Activated naive CD4-positive, alpha-beta T cell treated with anti-CD3 and anti-CD28 coated beads, Interleukin-2, amount 50 U/mL, for 24 hours (primary cell): ENCODE measurements around the gene CEBPA.

Experiments
- H3K27ac Mint-ChIP-seq: one replicate; pipeline ENCODE4 v1.8.0; 2021; ENCODE audit warnings: mild to moderate bottlenecking, mixed read lengths
- H3K27me3 Mint-ChIP-seq: one replicate; pipeline ENCODE4 v1.8.0; 2021; ENCODE audit warnings: mixed read lengths
- H3K36me3 Mint-ChIP-seq: one replicate; pipeline ENCODE4 v1.8.0; 2021; ENCODE audit warnings: mixed read lengths
- H3K4me1 Mint-ChIP-seq: one replicate; pipeline ENCODE4 v1.8.0; 2021; ENCODE audit warnings: mixed read lengths
- H3K4me3 Mint-ChIP-seq: one replicate; pipeline ENCODE4 v1.8.0; 2021; ENCODE audit warnings: mild to moderate bottlenecking, mixed read lengths
- H3K9me3 Mint-ChIP-seq: one replicate; pipeline ENCODE4 v1.8.0; 2021; ENCODE audit warnings: mixed read lengths

Gene CEBPA

GRCh38 chr19:33261511-33262189, 40.7 kb downstream of the CEBPA start:
- Mint-ChIP-seq H3K27ac (no peak overlapping the region), H3K4me3 (no peak overlapping the region), H3K36me3 (no peaks in the 10 kb centered on the region), H3K9me3 (peaks cover 8% of the 10 kb centered on the region), H3K4me1 (peaks cover 8% of the 10 kb centered on the region), H3K27me3 (peaks cover 5% of the 10 kb centered on the region)

GRCh38 chr19:33260628-33261418, 41.5 kb downstream of the CEBPA start:
- H3K4me1 Mint-ChIP-seq, result peaks cover 8% of the 10 kb centered on the region
- no peak overlapping the region for H3K4me3 Mint-ChIP-seq
- no peaks in the 10 kb centered on the region for H3K36me3 Mint-ChIP-seq
- peaks cover 6% of the 10 kb centered on the region for H3K27me3 Mint-ChIP-seq
- H3K27ac Mint-ChIP-seq, result no peak overlapping the region
- H3K9me3 Mint-ChIP-seq, result peaks cover 8% of the 10 kb centered on the region

- Mint-ChIP-seq H3K36me3 (no peaks in the 10 kb centered on the region), H3K9me3 (peaks cover 8% of the 10 kb centered on the region), H3K27ac (no peak overlapping the region), H3K4me3 (no peak overlapping the region), H3K27me3 (peaks cover 8% of the 10 kb centered on the region), H3K4me1 (peaks cover 8% of the 10 kb centered on the region)
Observed at GRCh38 chr19:33259539-33259938, 42.8 kb downstream of the CEBPA start.

DNA sequence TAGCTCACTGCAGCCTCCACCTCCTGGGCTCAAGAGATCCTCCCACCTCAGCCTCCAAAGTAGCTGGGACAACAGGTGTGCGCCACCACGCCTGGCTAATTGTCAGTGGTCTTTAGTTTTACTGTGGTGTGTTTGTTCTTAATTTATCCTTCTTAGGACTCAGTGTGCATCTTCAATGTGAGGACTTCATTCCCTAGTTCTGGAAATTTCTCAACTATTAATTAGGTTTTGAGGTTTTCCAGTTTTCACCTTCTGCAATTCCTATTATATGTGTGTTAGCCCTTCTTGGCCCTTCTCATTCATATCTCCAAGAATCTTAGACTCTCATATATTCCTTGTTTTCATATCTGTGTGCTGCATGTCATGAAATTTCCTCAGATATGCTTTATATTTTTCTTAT, 44.5 kb downstream of the CEBPA start:
- Mint-ChIP-seq H3K36me3 (no peaks in the 10 kb centered on the region), H3K9me3 (peaks cover 8% of the 10 kb centered on the region), H3K4me3 (no peak overlapping the region), H3K27me3 (peaks cover 8% of the 10 kb centered on the region), H3K4me1 (peaks cover 8% of the 10 kb centered on the region), H3K27ac (no peak overlapping the region)

- Mint-ChIP-seq H3K36me3 (no peaks in the 10 kb centered on the region), H3K27me3 (peaks cover 3% of the 10 kb centered on the region), H3K9me3 (peaks cover 8% of the 10 kb centered on the region), H3K4me1 (no peaks in the 10 kb centered on the region), H3K4me3 (no peak overlapping the region), H3K27ac (no peak overlapping the region)
Observed at GRCh38 chr19:33256261-33256660, 46.1 kb downstream of the CEBPA start.

- Mint-ChIP-seq H3K27me3 (peaks cover 3% of the 10 kb centered on the region), H3K4me3 (no peak overlapping the region), H3K36me3 (no peaks in the 10 kb centered on the region), H3K4me1 (no peaks in the 10 kb centered on the region), H3K9me3 (peaks cover 8% of the 10 kb centered on the region), H3K27ac (no peak overlapping the region)
Observed at GRCh38 chr19:33255781-33256180, 46.6 kb downstream of the CEBPA start.

DNA sequence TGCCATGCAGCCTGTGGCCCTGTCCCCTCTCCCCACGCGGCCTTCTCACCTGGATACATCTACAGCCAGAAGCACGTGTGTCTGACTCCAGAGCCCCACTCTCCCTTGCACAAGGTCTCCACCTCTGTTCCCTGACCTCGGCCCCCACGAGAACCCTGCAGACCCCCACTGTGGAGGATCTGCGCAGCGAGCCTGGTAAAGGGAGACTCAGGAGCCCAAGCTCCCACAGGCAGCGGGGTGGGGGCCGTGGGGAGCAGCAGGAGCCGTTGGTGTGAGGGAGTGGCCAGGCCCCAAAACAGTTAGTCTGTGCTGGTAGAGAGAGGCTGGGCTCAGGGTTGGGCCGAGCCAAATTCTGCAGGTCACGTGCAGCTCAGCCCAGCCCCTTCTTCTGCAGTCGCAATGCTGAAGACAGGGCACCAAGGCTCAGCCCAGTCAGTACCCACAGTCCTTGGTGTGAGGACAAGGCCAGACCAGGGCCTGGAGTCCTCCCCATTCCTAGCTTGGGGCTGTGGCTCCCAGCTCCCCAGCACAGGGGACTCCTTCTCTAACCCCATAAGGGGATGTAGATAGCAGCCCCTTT, 48.0 kb downstream of the CEBPA start:
- Mint-ChIP-seq H3K27ac (no peak overlapping the region), H3K27me3 (peaks cover 3% of the 10 kb centered on the region), H3K4me3 (no peak overlapping the region), H3K4me1 (no peaks in the 10 kb centered on the region), H3K36me3 (no peaks in the 10 kb centered on the region), H3K9me3 (peaks cover 8% of the 10 kb centered on the region)

DNA sequence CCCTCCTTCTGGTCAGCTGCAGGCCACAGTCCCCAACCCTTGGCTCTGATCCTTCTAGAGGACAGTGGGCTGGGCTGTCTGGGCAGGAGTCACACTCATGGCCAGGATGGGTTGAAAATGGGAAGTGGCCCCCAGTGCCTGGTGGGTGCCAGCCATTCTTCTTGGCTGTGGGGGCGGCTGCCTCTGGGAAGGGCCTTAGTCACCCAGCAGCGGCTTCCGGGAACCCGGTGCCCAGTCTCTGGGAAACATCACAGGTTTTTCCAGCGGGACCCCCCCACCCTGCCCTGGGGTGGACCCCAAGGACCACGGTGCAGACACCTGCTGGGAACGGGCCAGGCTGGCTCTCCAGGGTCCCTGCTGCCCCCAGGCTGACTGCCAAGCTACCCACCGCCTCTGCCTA, 49.4 kb downstream of the CEBPA start:
- Mint-ChIP-seq H3K4me1 (no peaks in the 10 kb centered on the region), H3K27me3 (peaks cover 3% of the 10 kb centered on the region), H3K4me3 (no peak overlapping the region)

DNA sequence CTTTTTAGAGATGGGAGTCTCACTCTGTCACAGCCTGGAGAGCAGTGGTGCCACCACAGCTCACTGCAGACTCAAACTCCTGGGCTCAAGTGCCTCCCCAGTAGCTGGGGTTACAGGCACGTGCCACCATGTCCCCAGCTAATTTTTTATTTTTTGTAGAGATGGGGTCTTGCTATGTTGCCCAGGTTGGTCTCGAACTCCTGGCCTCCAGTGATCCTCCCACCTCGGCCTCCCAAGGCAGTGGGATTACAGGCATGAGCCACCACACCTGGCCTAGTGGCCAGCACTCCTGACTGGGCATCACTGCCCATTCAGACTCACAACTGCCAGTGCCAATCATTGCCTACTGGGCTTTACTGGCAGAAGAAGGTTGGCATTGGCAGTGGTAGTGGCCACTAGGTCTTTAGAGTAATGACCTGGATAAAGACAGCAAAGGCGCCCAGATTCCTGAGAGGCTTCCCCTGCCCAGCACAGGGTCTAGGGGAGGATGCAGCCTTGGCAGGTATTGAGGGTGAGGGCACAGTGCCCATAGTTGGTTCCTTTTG, 49.8 kb downstream of the CEBPA start:
- Mint-ChIP-seq H3K4me3 (no peak overlapping the region), H3K36me3 (no peaks in the 10 kb centered on the region), H3K9me3 (no peaks in the 10 kb centered on the region), H3K27ac (no peak overlapping the region), H3K27me3 (peaks cover 3% of the 10 kb centered on the region), H3K4me1 (no peaks in the 10 kb centered on the region)

More for the DNA sequence above, 49.4 kb downstream of the CEBPA start:
- H3K36me3 Mint-ChIP-seq, result no peaks in the 10 kb centered on the region
- H3K9me3 Mint-ChIP-seq, result peaks cover 2% of the 10 kb centered on the region
- H3K27ac Mint-ChIP-seq, result no peak overlapping the region

DNA sequence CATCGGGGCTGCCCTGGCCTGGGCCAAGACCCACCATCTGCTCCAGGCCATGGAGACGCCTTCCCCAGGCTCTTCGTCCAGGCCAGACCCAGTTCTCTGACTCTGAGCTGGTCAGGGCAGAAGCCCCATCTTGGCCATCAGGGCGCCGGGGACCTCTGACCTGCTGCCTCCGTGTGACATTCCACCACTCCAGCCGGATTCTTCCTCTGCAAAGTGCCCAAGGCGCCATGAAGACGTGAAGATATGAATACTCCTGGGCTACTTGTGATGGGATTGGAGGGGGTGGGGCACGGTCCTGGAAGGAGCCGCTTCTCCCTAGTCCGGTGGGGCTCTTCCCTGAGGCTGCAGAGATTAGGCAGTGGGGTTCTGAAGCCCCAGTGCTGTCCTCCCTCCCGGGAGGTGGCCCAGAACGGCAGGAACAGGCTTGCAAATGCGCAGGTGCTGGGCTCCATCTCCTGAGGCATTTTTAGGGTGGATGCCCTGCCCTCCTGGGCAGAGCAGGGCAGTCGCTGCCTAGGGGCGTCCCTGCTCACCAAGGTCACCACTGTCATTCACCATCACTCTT, 50.7 kb downstream of the CEBPA start:
- H3K36me3 Mint-ChIP-seq, result no peaks in the 10 kb centered on the region
- no peak overlapping the region for H3K27ac Mint-ChIP-seq
- peaks cover 3% of the 10 kb centered on the region for H3K27me3 Mint-ChIP-seq
- no peak overlapping the region for H3K4me3 Mint-ChIP-seq
- no peaks in the 10 kb centered on the region for H3K4me1 Mint-ChIP-seq
- no peaks in the 10 kb centered on the region for H3K9me3 Mint-ChIP-seq

DNA sequence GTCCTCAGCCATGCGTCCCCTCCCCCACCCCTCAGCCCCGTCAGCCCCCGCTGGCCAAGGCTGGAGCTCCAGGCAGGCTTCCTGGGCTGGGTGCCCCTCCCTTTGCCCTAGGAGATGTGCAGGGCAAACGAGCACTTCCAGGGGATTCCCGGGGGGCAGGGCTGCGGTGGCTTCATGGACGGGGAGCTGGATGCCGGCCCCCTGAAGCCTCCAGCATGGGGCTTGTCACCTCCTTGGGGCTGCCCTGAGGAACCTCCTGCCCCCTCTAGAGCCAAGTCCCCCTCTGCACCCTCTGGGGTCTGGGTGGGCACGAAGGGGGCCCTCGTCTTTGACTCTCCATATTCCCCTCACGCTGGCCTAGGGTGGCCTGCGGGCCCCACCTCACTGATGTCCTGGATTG, 51.3 kb downstream of the CEBPA start:
- Mint-ChIP-seq H3K36me3 (no peaks in the 10 kb centered on the region), H3K9me3 (no peaks in the 10 kb centered on the region), H3K4me1 (no peaks in the 10 kb centered on the region), H3K27ac (no peak overlapping the region), H3K27me3 (peaks cover 3% of the 10 kb centered on the region), H3K4me3 (no peak overlapping the region)

GRCh38 chr19:33250500-33250899, 51.8 kb downstream of the CEBPA start:
- no peak overlapping the region for H3K27ac Mint-ChIP-seq
- no peaks in the 10 kb centered on the region for H3K36me3 Mint-ChIP-seq
- no peak overlapping the region for H3K4me3 Mint-ChIP-seq
- H3K27me3 Mint-ChIP-seq, result no peaks in the 10 kb centered on the region
- H3K4me1 Mint-ChIP-seq, result no peaks in the 10 kb centered on the region
- H3K9me3 Mint-ChIP-seq, result no peaks in the 10 kb centered on the region
